Measurements from ENCODE around the gene WAPL. TPM values are rescaled to one million over a fixed set of nuclear protein-coding genes. Genes with fewer than 3 reads are reported as not detected.
A peak's percentile ranks its signal among the peaks of the same experiment; 100 is the strongest.

The WAPL gene
- total and polyA plus RNA-seq, 9 of the 15 experiments (the other 6 are each of a cell fraction or from before 2014, with no cell fraction given), result 14.3 to 36.4 (median 25.3) TPM

DNA sequence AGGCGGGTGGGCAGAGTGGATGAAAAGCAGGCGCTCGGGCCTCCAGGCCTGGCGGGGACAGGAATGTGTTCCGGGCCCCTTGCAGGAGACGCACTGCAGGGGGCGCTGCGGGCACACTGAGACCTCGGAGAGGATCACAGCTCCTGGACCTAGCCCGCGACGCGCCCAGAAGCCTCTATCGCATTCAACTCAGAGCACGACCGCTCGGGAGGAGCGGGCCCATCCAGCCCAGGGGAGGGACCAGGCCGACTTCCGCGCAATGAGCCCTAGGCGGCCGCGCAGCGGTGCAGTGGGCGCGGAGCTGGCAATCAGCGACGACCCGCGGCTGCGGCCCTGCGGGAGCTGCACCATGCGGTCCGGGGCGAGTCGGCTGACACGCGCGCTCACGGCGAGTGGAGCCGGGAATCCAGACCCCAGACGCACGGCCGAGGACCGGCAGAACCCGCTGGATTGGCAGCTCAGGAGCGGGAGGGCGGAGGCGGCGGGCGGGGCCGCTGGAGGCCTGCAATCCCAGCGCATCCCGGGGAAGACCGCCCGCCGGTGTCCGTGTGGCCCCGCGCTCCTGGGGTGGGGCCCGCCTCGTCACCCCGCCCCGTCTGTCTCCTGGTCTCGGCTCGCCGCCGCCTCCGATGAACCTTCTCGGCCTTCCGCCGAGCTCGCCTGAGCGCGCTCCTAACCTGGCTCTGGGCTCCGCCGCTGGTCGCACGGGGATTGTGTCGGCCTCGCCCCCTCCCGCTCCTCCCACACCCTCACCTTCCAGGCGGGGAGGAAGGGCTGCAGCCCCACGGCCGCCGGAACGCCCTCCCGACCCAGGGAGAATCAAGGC lies 121.5 kb downstream of the WAPL start (continued):
- TF ChIP-seq UBTF (IDR thresholded peaks at IDR 0.05; ENCODE audit: borderline replicate concordance in 1 of 2, low read depth in 2 of 2, low read length in 2 of 2) (peak in 1 of 2 experiments; percentile 20; a peak in 2 of 4 replicates), TGIF2 (CRISPR knock-in tag; IDR thresholded peaks at IDR 0.05) (no peak; the same call in 1 of the 2 replicates), SAFB (IDR thresholded peaks at IDR 0.05; ENCODE audit: borderline replicate concordance, low read depth, low read length) (no peak), POLR2G (IDR thresholded peaks at IDR 0.05; ENCODE audit: low read depth, low read length) (peak; percentile 61; the same call in 1 of the 2 replicates), ZNF263 (CRISPR knock-in tag; IDR thresholded peaks at IDR 0.05; ENCODE audit: borderline replicate concordance) (peak; percentile 81), MAZ (CRISPR knock-in tag; conservative IDR thresholded peaks at IDR 0.05 in 1 of 2, IDR thresholded peaks at IDR 0.05 in 1 of 2) (peak; percentile 58 to 69), STAG1 (CRISPR knock-in tag; IDR thresholded peaks at IDR 0.05; ENCODE audit: borderline replicate concordance) (peak; percentile 56; the same call in 1 of the 2 replicates), ZNF280B (CRISPR knock-in tag; IDR thresholded peaks at IDR 0.05) (no peak), ETV5 (CRISPR knock-in tag; IDR thresholded peaks at IDR 0.05; ENCODE audit: low read depth) (peak; percentile 40; the same call in 1 of the 2 replicates), FIP1L1 (IDR thresholded peaks at IDR 0.05; ENCODE audit: low read depth, low read length, poor library complexity, severe bottlenecking) (peak; percentile 36), CTCF (IDR thresholded peaks at IDR 0.05 in 2 of 3, conservative IDR thresholded peaks at IDR 0.05 in 1 of 3; ENCODE audit: insufficient read depth in 2 of 3, low read depth in 1 of 3, low read length in 3 of 3) (peak; percentile 81 to 84 (median 83)), ELF1 (tag; IDR thresholded peaks at IDR 0.05) (peak; percentile 55; the same call in 1 of the 2 replicates), SNIP1 (IDR thresholded peaks at IDR 0.05; ENCODE audit: low read depth) (0 out of 2 replicates have a peak, but pooled peaks have one; percentile 22), CREM (IDR thresholded peaks at IDR 0.05; ENCODE audit: low read depth) (peak; percentile 41; the same call in 1 of the 2 replicates)
- TF ChIP-seq, protein P1, sequence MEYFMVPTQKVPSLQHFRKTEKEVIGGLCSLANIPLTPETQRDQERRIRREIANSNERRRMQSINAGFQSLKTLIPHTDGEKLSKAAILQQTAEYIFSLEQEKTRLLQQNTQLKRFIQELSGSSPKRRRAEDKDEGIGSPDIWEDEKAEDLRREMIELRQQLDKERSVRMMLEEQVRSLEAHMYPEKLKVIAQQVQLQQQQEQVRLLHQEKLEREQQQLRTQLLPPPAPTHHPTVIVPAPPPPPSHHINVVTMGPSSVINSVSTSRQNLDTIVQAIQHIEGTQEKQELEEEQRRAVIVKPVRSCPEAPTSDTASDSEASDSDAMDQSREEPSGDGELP (CRISPR knock-in tag; IDR thresholded peaks at IDR 0.05; ENCODE audit: borderline replicate concordance), result peak; percentile 46; the same call in 1 of the 2 replicates
- TF ChIP-seq, protein P2, sequence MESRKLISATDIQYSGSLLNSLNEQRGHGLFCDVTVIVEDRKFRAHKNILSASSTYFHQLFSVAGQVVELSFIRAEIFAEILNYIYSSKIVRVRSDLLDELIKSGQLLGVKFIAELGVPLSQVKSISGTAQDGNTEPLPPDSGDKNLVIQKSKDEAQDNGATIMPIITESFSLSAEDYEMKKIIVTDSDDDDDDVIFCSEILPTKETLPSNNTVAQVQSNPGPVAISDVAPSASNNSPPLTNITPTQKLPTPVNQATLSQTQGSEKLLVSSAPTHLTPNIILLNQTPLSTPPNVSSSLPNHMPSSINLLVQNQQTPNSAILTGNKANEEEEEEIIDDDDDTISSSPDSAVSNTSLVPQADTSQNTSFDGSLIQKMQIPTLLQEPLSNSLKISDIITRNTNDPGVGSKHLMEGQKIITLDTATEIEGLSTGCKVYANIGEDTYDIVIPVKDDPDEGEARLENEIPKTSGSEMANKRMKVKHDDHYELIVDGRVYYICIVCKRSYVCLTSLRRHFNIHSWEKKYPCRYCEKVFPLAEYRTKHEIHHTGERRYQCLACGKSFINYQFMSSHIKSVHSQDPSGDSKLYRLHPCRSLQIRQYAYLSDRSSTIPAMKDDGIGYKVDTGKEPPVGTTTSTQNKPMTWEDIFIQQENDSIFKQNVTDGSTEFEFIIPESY (CRISPR knock-in tag; IDR thresholded peaks at IDR 0.05), result 0 out of 2 replicates have a peak, but pooled peaks have one; percentile 38

All from K562 (cell line).